GM18873 (cell line): ENCODE measurements around the gene SLC38A8.
A peak's percentile ranks its signal among the peaks of the same experiment; 100 is the strongest.

Experiments
- ATAC-seq: cut with Tn5 transposase; IDR thresholded peaks from one replicate; pipeline ENCODE4 v1.9.1; 2021; ENCODE audit warnings: mild to moderate bottlenecking, moderate library complexity, moderate number of reproducible peaks; ENCODE audit not compliant: unreplicated experiment, low FRiP score

SLC38A8 gene

DNA sequence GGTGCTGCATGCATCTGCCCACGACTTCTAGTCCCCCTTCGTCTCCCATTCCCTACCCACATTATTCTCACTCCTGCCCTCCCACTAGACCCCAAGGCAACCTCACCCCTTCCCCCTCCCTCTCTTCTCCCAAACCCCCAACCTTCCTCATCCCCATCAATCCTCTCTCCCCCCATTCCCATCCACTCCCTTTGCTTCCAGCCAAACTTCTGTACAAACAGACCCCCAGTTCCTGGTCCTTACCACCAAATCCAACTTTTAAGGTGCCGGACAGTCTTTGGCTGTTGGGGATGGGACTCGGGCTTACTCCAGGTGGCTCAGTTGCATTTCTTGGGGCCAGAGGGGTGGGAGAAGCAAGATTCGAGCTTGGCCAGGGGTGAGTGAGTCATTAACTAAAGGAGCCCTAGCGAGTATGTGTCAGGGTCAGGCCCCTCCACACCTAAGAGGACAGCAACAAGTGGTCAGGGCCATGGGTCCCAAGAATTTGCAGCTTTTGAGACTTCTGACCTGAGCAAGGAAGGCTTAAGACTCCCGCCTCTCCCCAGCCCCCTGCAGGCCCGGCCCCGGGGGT is at the start of gene SLC38A8:
SLC38A8 (minus strand) TSS at position 488 of the 571 bp plus-strand sequence. CDS start 638 bp downstream, outside the sequence.
- no peak for ATAC-seq

DNA sequence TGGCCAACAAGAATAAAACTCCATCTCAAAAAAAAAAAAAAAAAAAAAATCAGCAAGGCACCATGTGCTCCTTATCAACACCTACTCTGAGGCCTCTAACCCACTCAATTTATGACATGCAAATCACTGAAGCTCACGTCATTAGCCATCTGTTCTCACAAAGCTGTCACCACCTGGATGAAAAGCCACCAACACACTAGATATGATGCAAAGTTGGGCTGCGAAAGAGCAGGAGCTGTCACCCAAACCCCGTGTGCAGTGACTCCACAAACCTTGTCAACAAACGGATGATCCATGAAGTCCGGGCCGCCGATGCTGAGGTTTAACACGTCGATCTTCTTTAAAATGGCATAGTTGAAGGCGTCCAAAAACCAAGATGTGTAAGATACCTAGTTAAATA is 48.9 kb upstream of the SLC38A8 start:
- ATAC-seq: no peak

DNA sequence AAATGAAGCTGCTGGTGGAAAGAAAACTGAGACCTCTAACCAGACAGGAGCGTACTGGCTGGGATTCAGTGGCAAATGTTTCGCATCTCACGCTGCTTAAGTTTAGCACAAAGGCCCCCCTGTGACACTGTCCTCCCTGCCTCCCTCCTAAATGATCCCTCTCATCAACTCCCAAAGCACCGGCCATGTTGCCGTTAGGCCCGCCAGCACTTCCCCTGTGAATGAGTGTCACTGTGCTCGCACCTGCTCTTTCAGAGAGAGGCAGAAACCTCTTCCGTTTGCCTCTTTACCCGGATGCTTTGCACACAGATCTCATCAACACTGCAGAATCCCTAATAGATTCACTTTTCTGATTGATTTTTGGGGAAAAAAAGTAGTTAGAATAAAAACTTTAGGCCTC is 47.6 kb upstream of the SLC38A8 start:
- no peak for ATAC-seq

DNA sequence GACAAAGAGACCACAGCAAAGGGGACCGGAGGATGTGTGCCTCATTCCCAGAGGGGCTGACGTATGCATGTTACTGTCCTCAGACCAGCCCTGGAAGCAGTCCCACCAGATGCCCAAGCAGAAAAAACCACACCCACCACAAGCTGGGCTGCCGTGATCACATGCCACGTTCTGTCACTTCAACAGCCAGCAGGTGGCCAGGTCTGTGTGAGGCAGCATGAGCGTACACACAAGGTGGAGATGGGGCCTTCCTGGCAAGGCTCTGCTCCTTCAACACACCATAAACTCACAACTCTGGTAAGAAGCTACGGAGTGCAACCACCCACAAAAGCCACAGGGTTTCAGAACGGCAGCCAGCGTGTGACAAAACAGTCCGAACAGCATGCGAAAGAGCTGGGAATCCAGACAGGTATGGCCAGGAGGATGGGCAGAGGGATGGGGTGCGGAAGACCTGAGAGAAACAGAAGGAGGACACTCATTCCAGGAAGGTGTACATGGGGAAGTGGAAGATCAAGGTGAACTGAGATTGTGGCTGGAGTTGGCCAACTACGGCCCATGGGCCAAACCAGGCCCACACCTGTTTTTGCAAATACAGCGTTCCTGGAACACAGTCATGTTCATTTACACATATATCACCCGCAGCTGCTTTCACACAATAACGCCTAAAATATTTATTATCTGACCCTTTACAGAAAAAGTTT is 46.2 kb upstream of the SLC38A8 start:
- peak; percentile 75 for ATAC-seq

DNA sequence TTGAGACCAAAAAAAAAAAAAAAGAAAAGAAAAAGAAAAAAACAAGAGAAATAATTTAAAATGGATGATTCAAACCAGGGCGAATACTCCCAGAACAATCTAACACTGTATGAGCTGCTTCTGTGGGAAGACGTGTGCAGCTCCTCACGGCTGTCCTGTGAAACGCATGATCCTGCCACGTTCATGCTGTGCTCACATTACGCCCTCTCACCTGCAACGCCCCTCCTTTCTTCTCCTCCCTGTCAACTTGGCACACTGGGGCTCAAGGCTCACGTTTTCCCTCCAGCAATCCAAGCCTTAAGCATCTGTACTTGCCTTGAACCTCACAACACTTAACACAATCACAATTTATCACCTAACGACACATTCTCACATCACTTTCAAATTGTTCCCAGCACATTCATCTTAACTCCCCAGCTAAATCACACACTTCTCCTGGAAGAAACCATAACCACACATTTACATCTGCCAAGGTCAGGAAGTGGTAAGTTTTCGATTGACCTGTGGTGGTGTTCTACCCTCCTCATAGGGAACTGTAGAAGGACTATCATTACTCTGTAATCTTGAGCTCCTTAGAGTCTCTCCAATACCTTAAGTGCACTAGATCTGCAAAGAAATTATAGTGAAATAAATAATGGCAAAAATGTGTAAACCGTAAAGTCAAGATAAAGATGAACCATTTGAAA is 45.0 kb upstream of the SLC38A8 start:
- no peak for ATAC-seq

DNA sequence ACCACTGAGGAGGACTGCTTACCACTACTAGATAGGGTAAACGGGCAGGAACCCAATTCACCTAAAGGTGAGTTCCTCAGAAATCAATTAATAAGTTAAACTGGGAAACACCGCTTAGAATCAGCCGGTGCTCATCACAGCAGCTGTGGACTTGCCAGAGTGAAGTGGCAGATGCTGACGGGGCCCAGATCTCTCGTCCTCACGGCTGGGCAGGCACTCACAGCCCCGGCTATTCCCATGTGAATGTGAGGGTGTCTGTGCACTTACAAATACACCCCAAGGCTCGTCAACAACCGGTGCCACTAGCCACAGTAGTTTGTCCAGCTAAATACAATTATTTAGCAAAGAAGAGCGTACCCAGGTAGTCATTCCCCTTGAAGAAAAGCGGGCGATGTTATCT is 44.4 kb upstream of the SLC38A8 start:
- no peak for ATAC-seq

DNA sequence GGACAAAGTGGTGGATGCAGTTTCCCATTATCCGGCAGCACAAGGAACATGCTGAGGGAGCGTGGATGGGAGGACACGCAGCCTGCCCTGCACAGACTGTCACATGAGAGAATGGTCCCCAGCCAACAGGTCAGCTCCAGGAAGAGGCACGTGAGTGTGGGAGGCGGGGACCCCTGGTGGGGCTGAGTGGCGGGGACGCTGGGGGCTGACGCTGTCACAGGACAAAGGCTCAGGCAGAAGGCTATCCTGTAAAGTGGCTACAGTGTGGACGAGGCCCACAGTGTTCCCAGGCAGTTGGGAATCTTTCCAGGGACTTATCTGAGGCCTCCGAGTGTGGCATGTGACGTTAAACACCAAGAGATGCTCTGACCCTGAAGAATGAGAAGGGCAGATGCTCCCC is 43.7 kb upstream of the SLC38A8 start:
- no peak for ATAC-seq

DNA sequence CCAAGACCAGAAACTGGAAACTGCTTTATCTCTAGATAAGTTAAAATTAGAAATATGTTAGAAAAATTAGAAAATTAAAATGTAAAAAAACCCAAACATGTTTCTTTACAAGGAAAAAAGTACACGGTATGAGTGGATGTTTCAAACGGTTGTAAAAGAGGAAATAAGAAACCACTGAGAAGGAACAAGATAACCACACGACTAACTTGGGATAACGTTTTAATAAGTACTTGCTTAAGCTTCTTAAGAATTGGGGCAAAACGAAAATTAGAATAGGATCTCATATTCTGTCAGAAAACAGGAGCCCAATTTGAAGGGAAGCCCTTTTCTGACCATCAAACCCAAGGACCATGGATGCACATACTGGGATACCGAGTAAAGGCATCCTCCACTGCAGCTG is 43.2 kb upstream of the SLC38A8 start:
- ATAC-seq: no peak

DNA sequence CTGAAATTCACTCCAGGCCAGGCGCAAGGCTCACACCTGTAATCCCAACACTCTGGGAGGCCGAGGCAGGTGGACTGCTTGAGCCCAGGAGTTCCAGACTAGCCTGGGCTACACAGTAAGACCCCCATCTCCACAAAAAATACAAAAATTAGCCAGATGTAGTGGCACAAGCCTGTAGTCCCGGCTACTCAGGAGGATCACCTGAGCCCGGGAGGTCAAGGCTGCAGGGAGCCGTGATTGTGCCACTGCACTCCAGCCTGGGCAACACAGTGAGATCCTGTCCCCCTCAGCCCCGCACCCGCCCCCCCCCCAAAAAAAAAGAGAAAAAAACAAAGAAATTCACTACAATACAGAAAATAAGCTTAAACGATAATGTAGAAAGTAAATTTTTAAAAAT is 42.7 kb upstream of the SLC38A8 start:
- no peak for ATAC-seq

DNA sequence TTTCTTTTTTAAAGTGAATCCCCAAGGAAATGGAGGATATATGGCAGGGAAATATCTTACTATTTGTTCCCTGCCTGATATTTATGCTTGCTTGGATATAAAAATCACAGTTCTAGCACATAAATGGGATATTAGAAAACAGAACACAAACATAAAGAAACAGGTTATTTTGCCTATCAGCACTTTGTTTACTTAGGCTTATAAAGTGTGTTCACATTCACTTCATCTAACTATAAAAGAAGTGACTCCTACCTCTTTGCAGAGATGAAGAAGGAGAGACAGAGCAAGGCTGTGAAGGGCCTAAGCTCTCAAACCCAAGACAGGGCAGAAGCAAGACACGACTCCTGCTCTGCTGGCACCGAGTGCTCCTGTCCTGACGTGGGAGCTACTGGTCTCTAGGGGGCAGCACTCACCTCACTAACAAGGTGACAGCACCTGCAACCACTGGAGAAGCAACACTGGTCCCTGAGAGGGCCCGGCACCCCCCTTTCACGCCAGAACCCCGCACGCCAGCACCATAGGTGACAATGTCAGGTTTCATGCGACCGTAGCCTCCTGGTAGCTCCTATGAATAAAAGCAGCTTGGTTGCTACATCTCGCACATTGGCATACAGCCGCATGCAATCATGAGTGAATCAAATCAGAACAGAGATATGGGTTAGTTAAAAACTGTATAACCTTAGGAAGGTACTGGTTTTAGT is 42.1 kb upstream of the SLC38A8 start:
- no peak for ATAC-seq

DNA sequence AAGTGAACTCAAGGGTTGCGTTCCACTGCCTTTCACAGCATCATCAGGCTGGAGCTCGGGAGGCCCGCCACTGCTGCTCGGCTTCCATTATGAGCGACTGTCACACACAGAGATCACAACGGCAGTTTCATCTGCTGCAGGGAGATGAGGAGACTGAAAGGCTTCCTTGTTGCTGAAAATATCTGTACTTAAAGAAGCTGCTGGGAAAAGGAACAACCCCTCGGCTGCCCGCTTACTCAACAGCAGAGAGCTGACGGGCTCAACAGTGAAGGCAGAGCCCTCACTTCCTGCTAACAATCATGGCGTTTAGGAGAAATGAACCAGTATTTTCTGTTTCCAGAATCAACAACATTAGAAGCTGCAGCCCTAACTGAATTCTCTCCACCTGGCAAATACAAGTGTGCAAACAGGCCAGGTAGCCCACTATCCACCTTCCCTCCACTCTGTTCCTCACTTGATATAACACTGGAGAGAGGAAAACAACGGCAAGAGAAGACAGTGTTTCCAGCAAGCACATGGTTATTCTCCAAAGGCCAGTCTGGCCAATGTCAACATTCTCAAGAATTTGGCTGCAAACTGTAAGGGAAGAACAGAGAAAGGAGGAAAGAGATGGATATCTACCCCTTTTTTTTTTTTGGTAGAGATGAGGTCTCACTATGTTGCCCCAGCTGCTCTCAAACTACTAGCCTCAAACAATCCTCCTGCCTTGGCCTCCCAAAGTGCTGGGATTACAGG is 40.4 kb upstream of the SLC38A8 start:
- no peak for ATAC-seq

DNA sequence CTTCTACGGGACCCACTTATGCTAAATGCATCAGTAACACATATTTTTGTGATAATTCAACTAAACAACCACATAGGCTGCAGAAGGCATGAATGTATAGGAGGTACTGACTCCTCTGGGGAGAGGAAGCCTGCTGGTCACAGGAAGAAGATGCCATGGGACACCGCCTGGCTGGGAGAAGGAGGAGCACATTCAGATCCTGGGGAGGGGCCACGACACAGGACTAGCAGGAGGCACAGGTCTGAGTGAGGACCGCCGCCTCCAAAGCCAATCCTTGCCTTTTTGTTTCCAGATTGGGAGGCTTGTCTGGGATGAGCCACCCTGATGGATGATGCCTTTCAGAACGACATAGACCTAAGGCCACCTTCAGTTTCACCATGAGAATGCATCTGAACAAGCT is 39.5 kb upstream of the SLC38A8 start:
- no peak for ATAC-seq

DNA sequence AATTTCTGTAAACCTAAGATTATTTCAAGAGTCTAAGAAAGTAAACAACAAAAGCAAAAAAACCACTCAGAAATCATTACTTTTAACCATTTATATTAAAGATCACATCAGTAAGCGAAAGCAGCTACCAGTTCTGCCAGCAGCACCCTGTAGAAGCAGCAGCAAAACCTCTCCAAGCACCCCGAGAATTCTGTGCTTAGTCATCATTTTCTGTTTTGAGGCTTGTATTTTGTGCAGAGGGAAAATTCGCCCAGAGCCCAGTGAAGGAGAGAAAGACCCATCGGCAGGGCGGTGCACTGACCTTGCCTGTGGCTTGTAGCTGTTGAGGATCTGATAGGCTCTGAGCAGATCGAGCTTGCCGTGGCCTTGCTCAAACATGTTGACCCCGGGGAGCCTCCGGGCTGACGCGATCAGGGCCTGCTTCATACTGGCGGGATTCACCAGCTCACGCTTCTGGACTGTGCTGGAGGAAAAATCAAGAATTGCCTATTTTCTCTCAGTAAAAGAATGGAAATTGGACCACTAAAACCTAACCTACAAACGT is 38.9 kb upstream of the SLC38A8 start:
- ATAC-seq: no peak

DNA sequence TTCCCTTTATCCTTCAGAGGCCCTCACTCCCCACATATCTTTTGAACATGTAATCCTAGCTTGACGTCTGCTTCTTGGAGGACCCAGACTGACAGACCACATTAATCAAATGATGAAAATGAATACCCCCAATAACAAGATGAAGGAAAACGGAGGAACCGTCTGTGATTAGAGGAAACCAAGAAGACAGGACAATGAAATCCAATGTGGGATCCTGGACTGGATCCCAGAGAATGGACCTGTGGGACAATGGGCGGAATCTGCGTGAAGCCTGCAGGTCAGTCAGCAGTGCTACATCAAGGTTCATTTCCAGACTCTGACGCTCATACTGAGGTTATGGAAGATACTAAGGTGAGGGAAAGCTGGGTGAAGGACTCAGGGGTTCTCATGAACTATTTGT is 38.2 kb upstream of the SLC38A8 start:
- ATAC-seq: no peak

DNA sequence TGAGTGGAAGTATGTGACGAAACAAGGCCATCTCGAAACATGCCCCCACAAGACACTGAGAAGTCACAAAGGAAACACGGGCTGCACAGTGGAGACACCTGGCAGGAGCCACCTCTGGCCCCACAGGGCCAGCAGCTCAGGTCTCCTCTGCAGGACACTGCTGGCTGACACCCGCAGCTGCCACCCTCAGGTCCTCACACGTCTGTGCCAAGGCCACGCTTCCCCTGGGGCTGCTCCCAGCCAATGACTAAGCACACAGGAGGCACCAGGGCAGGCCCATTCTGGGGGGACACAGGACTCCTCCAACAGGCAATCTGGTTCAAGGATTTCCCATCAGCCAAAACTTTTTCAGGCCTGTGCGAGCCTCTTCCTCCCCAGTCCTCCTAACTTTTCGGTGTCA is 37.8 kb upstream of the SLC38A8 start:
- no peak for ATAC-seq

DNA sequence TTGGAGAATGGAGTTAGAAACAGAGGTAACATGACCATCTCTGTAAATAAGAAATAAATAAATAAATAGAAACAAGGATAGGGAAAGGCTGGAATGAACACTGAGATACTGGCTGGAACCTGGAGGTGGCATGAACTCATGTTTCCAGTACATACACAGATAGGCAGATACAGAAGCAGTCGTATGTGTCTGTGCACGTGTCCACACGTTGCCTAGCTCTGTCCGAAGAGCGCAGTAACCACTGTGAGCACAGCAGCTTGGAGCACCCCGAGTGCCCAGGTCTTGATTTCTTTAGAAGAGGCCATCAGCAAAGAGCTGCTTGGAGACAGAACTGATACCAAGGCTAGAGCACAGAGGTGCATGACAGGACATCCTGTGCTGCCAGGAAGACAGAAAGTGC is 37.1 kb upstream of the SLC38A8 start:
- no peak for ATAC-seq

DNA sequence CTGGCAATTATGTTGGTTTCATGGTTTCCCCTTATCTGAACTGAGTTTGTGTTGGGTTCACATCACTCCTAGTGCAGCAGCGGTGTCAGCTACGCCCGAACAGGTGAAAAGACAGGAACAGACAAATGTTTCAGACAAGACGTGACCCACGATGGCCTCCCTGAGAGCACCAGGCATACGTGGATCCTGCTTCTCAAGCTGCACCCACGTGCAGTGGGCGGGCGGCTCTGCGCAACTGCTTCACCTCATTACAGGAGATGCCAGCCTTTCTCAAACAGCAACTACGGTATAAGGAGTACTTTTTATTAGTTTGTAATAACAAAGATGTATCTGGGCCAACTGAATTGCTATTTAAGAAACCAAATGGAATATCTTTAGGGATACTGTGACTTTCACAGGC is 32.8 kb upstream of the SLC38A8 start:
- ATAC-seq: no peak

DNA sequence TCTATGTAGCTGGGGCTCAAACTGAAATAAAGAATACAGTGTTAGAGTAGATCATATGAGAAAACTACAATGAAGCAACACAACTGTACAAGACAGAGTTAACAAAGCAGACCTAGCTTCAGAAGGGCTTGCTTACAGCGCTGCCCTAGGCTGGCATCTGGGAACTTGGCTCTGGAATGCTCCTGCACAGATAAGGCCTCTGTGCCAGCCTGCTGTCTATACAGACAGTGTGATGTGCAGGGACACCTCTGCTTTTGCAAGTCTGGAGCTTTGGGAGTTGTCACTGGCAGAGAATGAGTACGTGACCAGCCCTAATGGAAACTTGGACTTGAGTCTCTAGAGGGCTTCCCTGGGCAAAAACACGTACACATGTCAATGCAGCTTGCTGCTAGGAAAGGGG is 32.1 kb upstream of the SLC38A8 start:
- ATAC-seq: no peak

DNA sequence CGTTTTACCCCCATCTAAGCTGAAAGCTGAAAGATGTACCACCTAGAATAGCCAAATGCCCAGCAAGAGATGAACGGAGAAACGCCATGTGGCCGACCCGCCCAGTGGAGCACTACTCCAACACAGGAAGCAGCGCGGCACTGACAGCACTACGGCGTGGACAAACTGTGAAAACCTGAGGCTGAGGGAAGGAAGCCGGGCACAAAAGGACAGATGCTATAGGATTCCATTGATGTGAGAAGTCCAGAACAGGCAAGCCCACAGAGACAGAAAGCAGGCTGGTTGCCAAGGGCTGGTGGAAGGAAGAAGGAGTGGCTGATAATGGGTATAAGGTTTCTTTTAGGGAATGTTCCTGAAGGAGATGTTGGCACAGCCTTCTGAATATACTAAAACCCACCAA is 29.4 kb upstream of the SLC38A8 start:
- no peak for ATAC-seq

DNA sequence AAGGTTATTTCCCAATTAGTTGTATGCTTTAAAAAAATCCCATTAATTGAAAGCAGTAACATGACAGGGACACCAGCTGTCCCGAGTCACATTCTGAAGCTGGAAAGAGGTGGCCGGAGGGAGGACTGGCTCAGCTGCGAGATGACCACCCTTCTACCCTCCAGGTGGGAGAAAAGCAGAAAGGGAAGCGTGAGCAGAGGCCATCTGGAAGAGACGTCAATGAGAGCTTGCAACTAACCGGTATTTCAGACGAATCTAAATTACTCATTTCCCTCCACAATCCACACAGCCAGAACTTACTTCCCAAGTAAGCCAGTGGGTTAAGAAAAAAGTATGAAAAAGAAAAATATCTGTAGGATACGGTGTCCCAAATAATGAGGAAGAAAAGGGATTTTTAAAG is 28.5 kb upstream of the SLC38A8 start:
- no peak for ATAC-seq
